HG03196 (cell line): Measurements from ENCODE around the gene CD63.

Experiments
- ATAC-seq: cut with Tn5 transposase; IDR thresholded peaks from one replicate; pipeline ENCODE4 v1.9.1; 2021; ENCODE audit not compliant: unreplicated experiment

Gene CD63

GRCh38 chr12:55741931-55742680 lies 13.3 kb upstream of the CD63 start:
- ATAC-seq: no peak

- no peak for ATAC-seq
Observed at GRCh38 chr12:55739025-55739378, 10.2 kb upstream of the CD63 start.

- peak; percentile 87 for ATAC-seq
Observed at GRCh38 chr12:55738123-55739024, 9.6 kb upstream of the CD63 start.

GRCh38 chr12:55737581-55738122 lies 8.8 kb upstream of the CD63 start:
- ATAC-seq: no peak

- no peak for ATAC-seq
Observed at GRCh38 chr12:55736780-55737580, 8.2 kb upstream of the CD63 start.

- ATAC-seq: no peak
Observed at GRCh38 chr12:55736076-55736475, 7.3 kb upstream of the CD63 start.

GRCh38 chr12:55734595-55734994 lies 5.8 kb upstream of the CD63 start:
- ATAC-seq: no peak

GRCh38 chr12:55733858-55734257 lies 5.0 kb upstream of the CD63 start:
- ATAC-seq: no peak

- no peak for ATAC-seq
Observed at GRCh38 chr12:55733021-55733555, 4.3 kb upstream of the CD63 start.

- ATAC-seq: no peak
Observed at GRCh38 chr12:55732288-55732687, 3.5 kb upstream of the CD63 start.

- peak; percentile 38 for ATAC-seq
Observed at GRCh38 chr12:55729819-55730818, 1.3 kb upstream of the CD63 start.

- ATAC-seq: no peak
Observed at GRCh38 chr12:55728186-55728938, 447 bp downstream of the CD63 start.

GRCh38 chr12:55727643-55728185 lies 1.1 kb downstream of the CD63 start:
- no peak for ATAC-seq

- no peak for ATAC-seq
Observed at GRCh38 chr12:55726971-55727370, 1.8 kb downstream of the CD63 start.

- ATAC-seq: no peak
Observed at GRCh38 chr12:55725556-55725955, 3.3 kb downstream of the CD63 start.

GRCh38 chr12:55724940-55725309 lies 3.9 kb downstream of the CD63 start:
- no peak for ATAC-seq

GRCh38 chr12:55724226-55724939 lies 4.4 kb downstream of the CD63 start:
- no peak for ATAC-seq
